WTC11 (cell line): ENCODE measurements around the gene KLF13. TPM values are rescaled to one million over a fixed set of nuclear protein-coding genes. Genes with fewer than 3 reads are reported as not detected.

ENCODE experiments used
- ATAC-seq: fragments of 200-7000 bp; cut with Tn5 transposase; 2 replicates; pipeline ENCODE4 v1.10.0; 2021; ENCODE audit warnings: mild to moderate bottlenecking, moderate library complexity
- CTCF ChIA-PET: fragments of 300-600 bp; sonication (Branson Sonifier 250); formaldehyde crosslinking; loops from one replicate; lab custom pipeline; 2021; ENCODE audit warnings: antibody characterized with exemption; lab: Charles Lee
- POLR2A ChIA-PET: fragments of 350-600 bp; sonication (Branson Sonifier 250); formaldehyde crosslinking; loops from one replicate; lab custom pipeline; 2021; ENCODE audit warnings: antibody characterized with exemption; lab: Charles Lee
- DNase-seq: peaks from one replicate; pipeline ENCODE4 v3.0.0; 2021; ENCODE audit warnings: low spot score
- H3K27ac Mint-ChIP-seq: 2 replicates; pipeline ENCODE4 v1.8.0; 2021; ENCODE audit warnings: mixed read lengths
- H3K27me3 Mint-ChIP-seq: 2 replicates; pipeline ENCODE4 v1.8.0; 2021; ENCODE audit warnings: low read depth, mild to moderate bottlenecking, moderate library complexity, mixed read lengths
- H3K36me3 Mint-ChIP-seq: 2 replicates; pipeline ENCODE4 v1.8.0; 2021; ENCODE audit warnings: mixed read lengths
- H3K4me1 Mint-ChIP-seq: 2 replicates; pipeline ENCODE4 v1.8.0; 2022; ENCODE audit warnings: mixed read lengths
- H3K4me3 Mint-ChIP-seq: 2 replicates; pipeline ENCODE4 v1.8.0; 2021; ENCODE audit warnings: mild to moderate bottlenecking, moderate library complexity, mixed read lengths
- H3K9me3 Mint-ChIP-seq: 2 replicates; pipeline ENCODE4 v1.8.0; 2021; ENCODE audit warnings: mixed read lengths
- E2F4 ChIP-seq: sonication (generic); formaldehyde crosslinking; IDR thresholded peaks from 2 replicates; pipeline ENCODE4 v1.8.1; 2022; ENCODE audit warnings: low read depth, mild to moderate bottlenecking, moderate library complexity, missing genetic modification reagents, borderline replicate concordance
- ELF4 ChIP-seq: sonication (generic); formaldehyde crosslinking; IDR thresholded peaks from 2 replicates; pipeline ENCODE4 v1.8.1; 2022; ENCODE audit warnings: low read depth, mild to moderate bottlenecking, moderate library complexity, missing genetic modification reagents
- ESRRA ChIP-seq: sonication (generic); formaldehyde crosslinking; IDR thresholded peaks from 2 replicates; pipeline ENCODE4 v1.8.1; 2022; ENCODE audit warnings: mild to moderate bottlenecking, missing genetic modification reagents, borderline replicate concordance
- ETV6 ChIP-seq: sonication (generic); formaldehyde crosslinking; IDR thresholded peaks from 2 replicates; pipeline ENCODE4 v1.8.1; 2022; ENCODE audit warnings: mild to moderate bottlenecking, missing genetic modification reagents
- FOXJ3 ChIP-seq: sonication (generic); formaldehyde crosslinking; IDR thresholded peaks from 2 replicates; pipeline ENCODE4 v1.9.0; 2021; ENCODE audit warnings: missing genetic modification reagents, mild to moderate bottlenecking, borderline replicate concordance
- FOXP1 ChIP-seq: sonication (generic); formaldehyde crosslinking; IDR thresholded peaks from 2 replicates; pipeline ENCODE4 v1.8.0; 2022; ENCODE audit warnings: missing genetic modification reagents, mild to moderate bottlenecking, moderate library complexity, borderline replicate concordance
- GRHL2 ChIP-seq: fragments of 250-450 bp; sonication (Bioruptor Pico); IDR thresholded peaks from 2 replicates; pipeline ENCODE4 v1.8.0; 2022; ENCODE audit warnings: mild to moderate bottlenecking, moderate library complexity; ENCODE audit not compliant: insufficient replicate concordance, severe bottlenecking
- OVOL2 ChIP-seq: fragments of 250-450 bp; sonication (Bioruptor Pico); IDR thresholded peaks from 2 replicates; pipeline ENCODE4 v1.9.0; 2021; ENCODE audit warnings: mild to moderate bottlenecking, borderline replicate concordance
- PRDM15 ChIP-seq: sonication (generic); formaldehyde crosslinking; IDR thresholded peaks from 2 replicates; pipeline ENCODE4 v1.8.0; 2022; ENCODE audit warnings: missing genetic modification reagents
- RORB ChIP-seq: fragments of 250-450 bp; sonication (Bioruptor Pico); IDR thresholded peaks from 2 replicates; pipeline ENCODE4 v1.9.0; 2021; ENCODE audit warnings: mild to moderate bottlenecking
- SMAD3 ChIP-seq: sonication (generic); formaldehyde crosslinking; IDR thresholded peaks from 2 replicates; pipeline ENCODE4 v1.8.0; 2022; ENCODE audit warnings: missing genetic modification reagents, mild to moderate bottlenecking, borderline replicate concordance
- ZBTB43 ChIP-seq: sonication (generic); formaldehyde crosslinking; IDR thresholded peaks from 2 replicates; pipeline ENCODE4 v1.8.1; 2023; ENCODE audit warnings: mild to moderate bottlenecking, missing genetic modification reagents
- ZNF219 ChIP-seq: sonication (generic); formaldehyde crosslinking; IDR thresholded peaks from 2 replicates; pipeline ENCODE4 v1.8.0; 2023; ENCODE audit warnings: missing genetic modification reagents, mild to moderate bottlenecking, borderline replicate concordance
- total RNA-seq: library from RNA; stranded (reverse); gene quantifications from 3 replicates; pipeline ENCODE4 v1.2.3, GENCODE V29; 2021
- TF ChIP-seq, protein P1 (sequence below): sonication (generic); formaldehyde crosslinking; IDR thresholded peaks from 2 replicates; pipeline ENCODE4 v1.8.0; 2023; ENCODE audit warnings: missing genetic modification reagents, mild to moderate bottlenecking, borderline replicate concordance
- TF ChIP-seq, protein P2 (sequence below): sonication (generic); formaldehyde crosslinking; IDR thresholded peaks from 2 replicates; pipeline ENCODE4 v1.8.1; 2023; ENCODE audit warnings: mild to moderate bottlenecking, missing genetic modification reagents, moderate library complexity
- TF ChIP-seq, protein P3 (sequence below): sonication (generic); formaldehyde crosslinking; IDR thresholded peaks from 2 replicates; pipeline ENCODE4 v1.8.1; 2023; ENCODE audit warnings: mild to moderate bottlenecking, missing genetic modification reagents, borderline replicate concordance

Gene KLF13
- total RNA-seq, 1 experiment from 2014 or later = 38.1 TPM

DNA sequence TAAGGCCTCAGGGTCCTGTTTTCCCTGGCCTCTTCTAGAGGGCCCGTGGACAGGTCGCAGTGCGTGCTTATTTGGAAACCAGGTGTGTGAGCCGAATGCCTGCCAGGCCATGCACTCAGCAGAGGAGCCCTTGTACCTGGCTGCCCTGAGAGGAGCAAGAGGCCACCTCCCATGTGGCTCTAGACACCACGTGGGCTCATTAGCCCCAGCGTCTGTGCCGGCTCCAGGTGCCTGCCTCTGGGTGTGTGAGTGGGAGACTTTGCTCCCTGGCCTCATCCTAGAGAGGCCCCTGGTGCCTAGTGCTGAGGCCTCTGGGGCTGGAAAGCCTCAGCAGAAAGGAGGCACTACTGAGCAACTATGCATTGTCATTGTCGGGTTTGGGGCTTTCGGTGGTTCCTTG lies 50.4 kb downstream of the KLF13 start:
- ChIA-PET POLR2A (no interaction called here), CTCF (interaction anchor here (1.0 to 1.7 kb wide), 4 partner anchors 11 to 70 kb away, joined by 3 to 6 read pairs (median 5); no protein-coding TSS in a partner anchor)
- DNase-seq = no peak
- Mint-ChIP-seq H3K27ac (no peak overlapping the region), H3K4me1 (peaks cover 40% of the 10 kb centered on the region), H3K27me3 (no peaks in the 10 kb centered on the region), H3K4me3 (no peak overlapping the region), H3K36me3 (peaks cover 19% of the 10 kb centered on the region), H3K9me3 (peaks cover 7% of the 10 kb centered on the region)
- TF ChIP-seq ZBTB43 (CRISPR knock-in tag) = 0 out of 2 replicates have a peak, but pooled peaks have one; percentile 22
- no peak for TF ChIP-seq ETV6 (CRISPR knock-in tag)
- peak; percentile 26 for ATAC-seq

- CTCF ChIA-PET = interaction anchor here (1.1 to 1.7 kb wide), 3 partner anchors 9 to 72 kb away, joined by 3 to 6 read pairs (median 4); no protein-coding TSS in a partner anchor
- H3K27ac Mint-ChIP-seq = peak overlapping the region; percentile 60; the same call in 1 of the 2 replicates
- H3K4me3 Mint-ChIP-seq = no peak overlapping the region
- ATAC-seq (no peak), DNase-seq (no peak)
- no peaks in the 10 kb centered on the region for H3K27me3 Mint-ChIP-seq
- POLR2A ChIA-PET = interaction anchor here (0.6 kb wide), 1 partner anchor 142 kb away, joined by 3 read pairs; no protein-coding TSS in a partner anchor
- peaks cover 7% of the 10 kb centered on the region for H3K9me3 Mint-ChIP-seq
- H3K36me3 Mint-ChIP-seq = peaks cover 13% of the 10 kb centered on the region
- H3K4me1 Mint-ChIP-seq = peaks cover 35% of the 10 kb centered on the region
- TF ChIP-seq, protein P1, sequence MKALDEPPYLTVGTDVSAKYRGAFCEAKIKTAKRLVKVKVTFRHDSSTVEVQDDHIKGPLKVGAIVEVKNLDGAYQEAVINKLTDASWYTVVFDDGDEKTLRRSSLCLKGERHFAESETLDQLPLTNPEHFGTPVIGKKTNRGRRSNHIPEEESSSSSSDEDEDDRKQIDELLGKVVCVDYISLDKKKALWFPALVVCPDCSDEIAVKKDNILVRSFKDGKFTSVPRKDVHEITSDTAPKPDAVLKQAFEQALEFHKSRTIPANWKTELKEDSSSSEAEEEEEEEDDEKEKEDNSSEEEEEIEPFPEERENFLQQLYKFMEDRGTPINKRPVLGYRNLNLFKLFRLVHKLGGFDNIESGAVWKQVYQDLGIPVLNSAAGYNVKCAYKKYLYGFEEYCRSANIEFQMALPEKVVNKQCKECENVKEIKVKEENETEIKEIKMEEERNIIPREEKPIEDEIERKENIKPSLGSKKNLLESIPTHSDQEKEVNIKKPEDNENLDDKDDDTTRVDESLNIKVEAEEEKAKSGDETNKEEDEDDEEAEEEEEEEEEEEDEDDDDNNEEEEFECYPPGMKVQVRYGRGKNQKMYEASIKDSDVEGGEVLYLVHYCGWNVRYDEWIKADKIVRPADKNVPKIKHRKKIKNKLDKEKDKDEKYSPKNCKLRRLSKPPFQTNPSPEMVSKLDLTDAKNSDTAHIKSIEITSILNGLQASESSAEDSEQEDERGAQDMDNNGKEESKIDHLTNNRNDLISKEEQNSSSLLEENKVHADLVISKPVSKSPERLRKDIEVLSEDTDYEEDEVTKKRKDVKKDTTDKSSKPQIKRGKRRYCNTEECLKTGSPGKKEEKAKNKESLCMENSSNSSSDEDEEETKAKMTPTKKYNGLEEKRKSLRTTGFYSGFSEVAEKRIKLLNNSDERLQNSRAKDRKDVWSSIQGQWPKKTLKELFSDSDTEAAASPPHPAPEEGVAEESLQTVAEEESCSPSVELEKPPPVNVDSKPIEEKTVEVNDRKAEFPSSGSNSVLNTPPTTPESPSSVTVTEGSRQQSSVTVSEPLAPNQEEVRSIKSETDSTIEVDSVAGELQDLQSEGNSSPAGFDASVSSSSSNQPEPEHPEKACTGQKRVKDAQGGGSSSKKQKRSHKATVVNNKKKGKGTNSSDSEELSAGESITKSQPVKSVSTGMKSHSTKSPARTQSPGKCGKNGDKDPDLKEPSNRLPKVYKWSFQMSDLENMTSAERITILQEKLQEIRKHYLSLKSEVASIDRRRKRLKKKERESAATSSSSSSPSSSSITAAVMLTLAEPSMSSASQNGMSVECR = no peak
- TF ChIP-seq, protein P2, sequence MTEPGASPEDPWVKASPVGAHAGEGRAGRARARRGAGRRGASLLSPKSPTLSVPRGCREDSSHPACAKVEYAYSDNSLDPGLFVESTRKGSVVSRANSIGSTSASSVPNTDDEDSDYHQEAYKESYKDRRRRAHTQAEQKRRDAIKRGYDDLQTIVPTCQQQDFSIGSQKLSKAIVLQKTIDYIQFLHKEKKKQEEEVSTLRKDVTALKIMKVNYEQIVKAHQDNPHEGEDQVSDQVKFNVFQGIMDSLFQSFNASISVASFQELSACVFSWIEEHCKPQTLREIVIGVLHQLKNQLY (CRISPR knock-in tag) = no peak
- TF ChIP-seq RORB (CRISPR knock-in tag) (no peak), ELF4 (CRISPR knock-in tag) (no peak), FOXJ3 (CRISPR knock-in tag) (no peak), E2F4 (CRISPR knock-in tag) (no peak), FOXP1 (CRISPR knock-in tag) (no peak), SMAD3 (CRISPR knock-in tag) (no peak), ESRRA (no peak), OVOL2 (CRISPR knock-in tag) (no peak), ZBTB43 (CRISPR knock-in tag) (no peak), ZNF219 (CRISPR knock-in tag) (no peak), PRDM15 (CRISPR knock-in tag) (no peak), GRHL2 (CRISPR knock-in tag) (no peak)
- TF ChIP-seq, protein P3, sequence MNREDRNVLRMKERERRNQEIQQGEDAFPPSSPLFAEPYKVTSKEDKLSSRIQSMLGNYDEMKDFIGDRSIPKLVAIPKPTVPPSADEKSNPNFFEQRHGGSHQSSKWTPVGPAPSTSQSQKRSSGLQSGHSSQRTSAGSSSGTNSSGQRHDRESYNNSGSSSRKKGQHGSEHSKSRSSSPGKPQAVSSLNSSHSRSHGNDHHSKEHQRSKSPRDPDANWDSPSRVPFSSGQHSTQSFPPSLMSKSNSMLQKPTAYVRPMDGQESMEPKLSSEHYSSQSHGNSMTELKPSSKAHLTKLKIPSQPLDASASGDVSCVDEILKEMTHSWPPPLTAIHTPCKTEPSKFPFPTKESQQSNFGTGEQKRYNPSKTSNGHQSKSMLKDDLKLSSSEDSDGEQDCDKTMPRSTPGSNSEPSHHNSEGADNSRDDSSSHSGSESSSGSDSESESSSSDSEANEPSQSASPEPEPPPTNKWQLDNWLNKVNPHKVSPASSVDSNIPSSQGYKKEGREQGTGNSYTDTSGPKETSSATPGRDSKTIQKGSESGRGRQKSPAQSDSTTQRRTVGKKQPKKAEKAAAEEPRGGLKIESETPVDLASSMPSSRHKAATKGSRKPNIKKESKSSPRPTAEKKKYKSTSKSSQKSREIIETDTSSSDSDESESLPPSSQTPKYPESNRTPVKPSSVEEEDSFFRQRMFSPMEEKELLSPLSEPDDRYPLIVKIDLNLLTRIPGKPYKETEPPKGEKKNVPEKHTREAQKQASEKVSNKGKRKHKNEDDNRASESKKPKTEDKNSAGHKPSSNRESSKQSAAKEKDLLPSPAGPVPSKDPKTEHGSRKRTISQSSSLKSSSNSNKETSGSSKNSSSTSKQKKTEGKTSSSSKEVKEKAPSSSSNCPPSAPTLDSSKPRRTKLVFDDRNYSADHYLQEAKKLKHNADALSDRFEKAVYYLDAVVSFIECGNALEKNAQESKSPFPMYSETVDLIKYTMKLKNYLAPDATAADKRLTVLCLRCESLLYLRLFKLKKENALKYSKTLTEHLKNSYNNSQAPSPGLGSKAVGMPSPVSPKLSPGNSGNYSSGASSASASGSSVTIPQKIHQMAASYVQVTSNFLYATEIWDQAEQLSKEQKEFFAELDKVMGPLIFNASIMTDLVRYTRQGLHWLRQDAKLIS = no peak
Observed at GRCh38 chr15:31378363-31378903, 51.8 kb downstream of the KLF13 start.
